Posterior vena cava (tissue), 2 donors: ENCODE results near the gene SLC25A10. TPM values are rescaled to one million over a fixed set of nuclear protein-coding genes. Genes with fewer than 3 reads are reported as not detected.
"Not testable (repeated sequence)": the region's sequence is repeated elsewhere in the genome, so short reads cannot be mapped to it uniquely, and the experiment has no call there.

Experiments used
- DNase-seq: peaks from one replicate; pipeline ENCODE4 v3.0.0-alpha.2; 2020; ENCODE audit warnings: low spot score
- intact Hi-C, 2 donors: fragments of 100-400 bp; cut with DNase I; formaldehyde crosslinking; loops; one replicate each; pipeline versions ENCODE4 v1.14.1 to v1.14.2; 2022 to 2023
- microRNA-seq, 2 donors: library from miRNA; unstranded; fragments of <30 nt; microRNA quantifications; one replicate each; pipeline ENCODE4 v1.2.0, GENCODE V29; 2020 to 2021; ENCODE audit warnings: borderline microRNAs expressed in 2 of 2
- total RNA-seq, 2 donors: library from RNA; stranded (reverse); fragmentation: NEBNext Ultra II Directional; extraction: Animal tissue kit (Norgen Biotek cat#: 25700); gene quantifications; one replicate each; pipeline ENCODE4 v1.2.1, GENCODE V29; 2021
- donor health status: DM: yes; HTN: yes; CAD: no.
- donor health status: DM: yes; HTN: yes; CAD: no.

Gene SLC25A10
- total RNA-seq, 2 donors from 2014 or later, result 1.9 to 2.3 TPM

DNA sequence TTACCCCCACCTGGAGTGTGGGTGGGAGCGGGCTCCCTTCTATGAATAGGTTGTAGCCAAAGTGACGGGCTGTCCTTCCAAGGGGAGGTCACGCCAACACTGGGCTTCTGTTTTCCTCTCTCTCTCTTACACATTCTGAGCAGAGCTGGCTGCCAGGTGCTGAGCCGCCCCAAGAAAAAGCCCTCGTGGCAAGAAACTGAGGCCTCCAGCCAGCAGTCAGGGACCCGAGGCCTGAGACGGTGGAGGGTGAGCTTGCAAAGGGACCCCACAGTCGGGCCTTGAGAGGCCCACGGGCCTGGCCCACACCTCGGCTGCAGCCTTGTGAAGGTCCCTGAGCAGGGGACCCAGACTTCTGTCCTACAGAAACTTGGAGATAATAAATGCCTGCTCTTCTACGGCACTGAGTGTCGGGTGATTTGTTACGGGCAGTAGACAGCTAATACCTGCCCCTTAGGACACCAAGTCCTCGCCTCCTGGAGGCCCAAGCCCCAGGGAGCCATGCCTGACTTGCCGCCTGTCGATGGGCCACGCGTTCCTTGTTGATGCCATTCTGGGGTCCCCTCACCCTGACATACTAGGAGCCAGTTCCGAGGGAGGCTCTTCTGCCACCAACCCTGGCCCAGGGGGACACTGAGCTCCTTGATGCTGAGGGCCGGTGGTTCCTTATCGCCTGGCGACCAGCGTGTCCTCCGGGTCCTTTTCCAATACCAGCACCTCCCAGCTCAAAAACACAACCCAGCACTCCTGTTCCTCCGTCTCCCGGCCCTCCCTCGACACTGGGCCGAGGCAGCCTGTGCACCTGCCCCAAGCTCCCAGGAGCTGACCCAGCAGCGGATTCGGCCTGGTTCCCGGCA, 26.1 kb downstream of the SLC25A10 start:
- no peak for DNase-seq
- intact Hi-C loops, result no loop called here

DNA sequence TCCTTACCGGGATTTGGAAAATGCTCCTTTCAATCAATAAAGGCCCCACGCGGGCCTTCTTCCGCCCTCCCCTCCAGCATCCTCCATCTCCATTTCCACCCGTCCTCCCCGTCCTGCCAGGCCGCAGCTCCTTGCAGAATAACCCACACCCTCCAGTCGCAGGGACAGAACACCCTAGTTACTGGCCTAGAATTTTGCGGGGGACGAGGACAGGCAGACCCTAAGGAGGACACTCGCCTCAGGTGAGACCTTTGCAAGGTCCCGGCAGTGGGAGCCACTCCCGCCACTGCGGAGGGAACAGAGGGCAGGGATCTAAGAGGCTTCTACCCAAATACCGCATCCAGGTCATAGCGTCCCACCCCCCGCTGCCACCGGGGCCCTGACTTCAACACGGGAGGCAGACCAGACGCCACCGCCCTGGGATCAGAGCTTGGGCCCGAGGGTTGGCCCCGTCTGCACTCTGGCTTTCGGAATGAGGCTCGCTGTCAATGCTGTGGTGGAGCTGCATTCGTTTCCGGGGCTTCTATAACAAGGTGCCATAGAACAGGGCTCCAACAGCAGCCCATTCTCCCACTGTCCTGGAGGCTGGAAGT, 26.8 kb downstream of the SLC25A10 start:
- intact Hi-C loops, result no loop called here
- no peak for DNase-seq

DNA sequence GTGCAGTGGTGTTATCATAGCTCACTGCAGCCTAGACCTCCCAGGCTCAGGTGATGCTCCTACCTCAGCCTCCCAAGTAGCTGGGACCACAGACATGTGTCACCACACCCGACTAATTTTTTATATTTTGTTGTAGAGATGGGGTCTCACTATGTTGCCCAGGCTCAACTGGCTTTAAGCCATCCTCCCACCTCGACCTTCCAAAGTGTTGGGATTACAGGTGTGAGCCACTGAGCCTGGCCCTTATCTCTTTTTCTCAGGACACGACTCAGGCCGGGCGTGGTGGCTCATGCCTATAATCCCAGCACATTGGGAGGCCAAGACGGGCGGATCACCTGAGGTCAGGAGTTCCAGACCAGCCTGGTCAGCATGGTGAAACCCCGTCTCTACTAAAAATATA, 27.5 kb downstream of the SLC25A10 start:
- intact Hi-C loops, DNase-seq: not testable (repeated sequence)

DNA sequence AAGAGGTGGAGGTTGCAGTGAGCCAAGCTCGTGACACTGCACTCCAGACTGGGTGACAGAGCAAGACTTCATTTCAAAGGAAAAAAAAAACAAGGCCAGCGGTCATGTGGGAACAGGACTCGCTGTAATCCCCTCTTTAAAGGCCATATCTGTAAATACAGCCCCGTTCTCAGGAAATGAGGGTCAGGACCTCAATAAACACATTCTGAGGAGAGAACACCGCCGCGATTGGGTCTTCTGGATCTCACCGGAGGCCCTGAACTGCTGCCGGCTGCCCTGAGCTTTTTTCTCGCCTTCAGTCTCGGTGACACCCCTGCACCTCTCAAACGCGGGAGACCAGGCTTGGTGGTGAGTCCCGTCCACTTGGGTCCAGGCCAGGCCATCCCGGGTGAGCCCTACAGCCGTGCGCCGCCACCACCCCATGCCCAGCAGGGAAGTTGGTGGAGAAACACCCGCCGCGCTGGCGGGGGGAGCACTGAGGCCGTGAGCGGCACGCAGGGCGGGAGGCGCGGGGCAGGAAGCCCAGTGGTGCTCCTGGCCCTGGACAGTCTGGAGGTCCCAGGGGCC, 28.4 kb downstream of the SLC25A10 start:
- DNase-seq, result no peak
- intact Hi-C loops, result no loop called here

- intact Hi-C loops, result no loop called here
- no peak for DNase-seq
Measured at GRCh38 chr17:81741049-81741593, 29.0 kb downstream of the SLC25A10 start.

DNA sequence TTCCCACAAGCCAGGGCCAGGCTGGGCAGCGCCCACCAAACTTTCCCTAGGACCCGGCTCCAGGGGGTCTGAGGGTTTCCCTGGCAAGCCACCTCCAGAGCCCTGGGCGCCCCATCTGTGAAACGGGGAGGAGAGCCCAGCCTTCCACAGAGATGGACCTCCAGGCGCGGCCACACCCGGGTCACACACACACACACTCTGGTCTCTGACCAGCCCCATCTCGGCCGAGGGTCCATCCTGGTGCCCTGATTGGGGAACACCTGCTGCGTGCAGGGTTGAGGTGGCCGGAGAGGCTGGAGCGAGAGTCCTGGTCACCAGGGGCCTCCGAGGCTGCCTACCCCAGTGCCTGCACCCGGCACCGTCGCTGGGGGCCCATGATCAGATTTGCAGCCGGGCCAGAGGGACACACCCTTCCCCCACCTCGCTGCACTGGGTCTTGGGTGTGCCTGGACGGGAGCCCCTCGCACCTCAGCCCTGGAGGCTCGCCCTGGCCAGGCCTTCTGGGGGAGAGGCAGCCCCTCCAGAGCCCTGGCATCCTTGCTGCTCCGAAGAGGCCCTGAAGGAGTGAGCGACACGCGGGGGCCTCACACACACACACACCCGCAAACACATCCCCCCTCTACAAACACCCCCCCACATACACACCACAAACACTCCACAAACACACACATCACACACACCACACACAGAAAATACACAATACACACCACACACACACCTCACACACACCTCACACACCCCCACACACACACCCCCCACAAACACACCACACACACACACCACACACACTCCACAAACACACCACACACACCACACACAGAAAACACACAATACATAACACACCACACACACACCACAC, 29.7 kb downstream of the SLC25A10 start:
- no peak for DNase-seq
- intact Hi-C loops, result no loop called here

Small RNAs within 50 kb of the gene (microRNA-seq; reads per million reads assigned to microRNA genes)
- gene MIR6786, result 0.32 to 0.52 reads per million in 2 donors

Other genes with a start within 250 kb of the SLC25A10 start
- gene ACTG1, start 199.5 kb upstream of the SLC25A10 start, total RNA-seq, result 1,000 to 10,000 TPM; 1,410 to 1,809 TPM
- 1 to 10 TPM; 1.6 to 2.0 TPM for gene FSCN2, start 183.9 kb upstream of the SLC25A10 start, total RNA-seq
- gene FAAP100, start 159.9 kb upstream of the SLC25A10 start, total RNA-seq, result 10 to 100 TPM; 18.9 TPM
- gene NPLOC4, start 75.2 kb upstream of the SLC25A10 start, total RNA-seq, result 10 to 100 TPM; 77.7 to 87.3 TPM
- gene TSPAN10, start 75.1 kb upstream of the SLC25A10 start, total RNA-seq, result under 1 TPM; 0.14 to 0.51 TPM
- not detected for gene PDE6G, start 55.7 kb upstream of the SLC25A10 start, total RNA-seq
- gene OXLD1, start 45.7 kb upstream of the SLC25A10 start, total RNA-seq, result 10 to 100 TPM; 18.0 to 21.2 TPM
- 1 to 10 TPM; 8.5 to 9.9 TPM for gene CCDC137, start 45.5 kb upstream of the SLC25A10 start, total RNA-seq
- 10 to 100 TPM; 20.0 to 26.7 TPM for gene ARL16, start 28.5 kb upstream of the SLC25A10 start, total RNA-seq
- 10 to 100 TPM; 81.6 to 90.7 TPM for gene HGS, start 28.3 kb upstream of the SLC25A10 start, total RNA-seq
- 10 to 100 TPM; 31.8 to 36.8 TPM for gene MRPL12, start 8.9 kb upstream of the SLC25A10 start, total RNA-seq
- not detected for gene GCGR, start 91.9 kb downstream of the SLC25A10 start, total RNA-seq
- gene MCRIP1, start 121.0 kb downstream of the SLC25A10 start, total RNA-seq, result 100 to 1,000 TPM in 1 of 2 donors, 10 to 100 TPM in 1; 97.6 to 101 TPM
- not detected for gene PPP1R27, start 122.8 kb downstream of the SLC25A10 start, total RNA-seq
- 100 to 1,000 TPM; 339 to 482 TPM for gene P4HB, start 148.3 kb downstream of the SLC25A10 start, total RNA-seq
- 100 to 1,000 TPM; 375 to 421 TPM for gene ARHGDIA, start 159.1 kb downstream of the SLC25A10 start, total RNA-seq
- gene ALYREF, start 179.3 kb downstream of the SLC25A10 start, total RNA-seq, result 10 to 100 TPM; 34.3 to 36.3 TPM
- 10 to 100 TPM; 73.3 to 84.8 TPM for gene ANAPC11, start 179.4 kb downstream of the SLC25A10 start, total RNA-seq
- gene NPB, start 190.0 kb downstream of the SLC25A10 start, total RNA-seq, result under 1 TPM; 0.29 to 0.46 TPM
- gene PCYT2, start 199.1 kb downstream of the SLC25A10 start, total RNA-seq, result 10 to 100 TPM in 1 of 2 donors, 1 to 10 TPM in 1; 8.7 to 14.9 TPM
- 10 to 100 TPM; 11.8 to 13.1 TPM for gene SIRT7, start 205.9 kb downstream of the SLC25A10 start, total RNA-seq
- 10 to 100 TPM; 25.0 to 36.2 TPM for gene MAFG, start 215.5 kb downstream of the SLC25A10 start, total RNA-seq
- 10 to 100 TPM in 1 of 2 donors, 1 to 10 TPM in 1; 6.7 to 16.6 TPM for gene PYCR1, start 225.0 kb downstream of the SLC25A10 start, total RNA-seq
- gene MYADML2, start 234.9 kb downstream of the SLC25A10 start, total RNA-seq, result not detected
- not detected for gene NOTUM, start 248.9 kb downstream of the SLC25A10 start, total RNA-seq